HL-60 (cell line): Measurements from ENCODE around the gene S100B.

ENCODE experiments used
- DNase-seq, 2 experiments: peaks; one replicate each; pipeline ENCODE4 v3.0.0-alpha.2; 2010 to 2020; ENCODE audit warnings: low read depth in 1 of 2, low spot score in 1 of 2
- H3K27ac ChIP-seq: fragments of 250-450 bp; sonication (Bioruptor Pico); replicated peaks from 2 replicates; pipeline ENCODE4 v1.5.1; 2020; ENCODE audit warnings: mild to moderate bottlenecking, moderate library complexity
- H3K27me3 ChIP-seq: fragments of 250-450 bp; sonication (Bioruptor Pico); 2 replicates; pipeline ENCODE4 v1.5.1; 2021; ENCODE audit warnings: mild to moderate bottlenecking, moderate library complexity; ENCODE audit not compliant: insufficient read depth, poor library complexity, severe bottlenecking
- H3K4me3 ChIP-seq: replicated peaks from 2 replicates; pipeline ENCODE4 v1.5.1; 2011; ENCODE audit warnings: mild to moderate bottlenecking, control low read depth, low read length; ENCODE audit not compliant: insufficient read depth
- GABPA ChIP-seq: IDR thresholded peaks from 2 replicates; pipeline ENCODE4 v1.6.1; 2012; ENCODE audit warnings: low read depth
- POLR2AphosphoS5 ChIP-seq: IDR thresholded peaks from 2 replicates; pipeline ENCODE4 v1.6.1; 2012; ENCODE audit warnings: low read depth
- REST ChIP-seq: IDR thresholded peaks from 2 replicates; pipeline ENCODE4 v1.6.1; 2012; ENCODE audit warnings: low read depth; ENCODE audit not compliant: insufficient replicate concordance
- SPI1 ChIP-seq: IDR thresholded peaks from 2 replicates; pipeline ENCODE4 v1.6.1; 2012; ENCODE audit warnings: low read depth, mild to moderate bottlenecking, borderline replicate concordance
- TF ChIP-seq, protein P1 (sequence below): IDR thresholded peaks from one replicate; pipeline ENCODE4 v1.5.1; 2011; ENCODE audit warnings: low read length, control low read depth, inconsistent platforms; ENCODE audit not compliant: insufficient read depth

The S100B gene

GRCh38 chr21:46598581-46599572 is 6.0 kb downstream of the S100B start:
- H3K27me3 ChIP-seq, result no peaks in the 10 kb centered on the region
- no peak for TF ChIP-seq POLR2AphosphoS5
- no peak for TF ChIP-seq GABPA
- no peak for TF ChIP-seq REST
- TF ChIP-seq, protein P1, sequence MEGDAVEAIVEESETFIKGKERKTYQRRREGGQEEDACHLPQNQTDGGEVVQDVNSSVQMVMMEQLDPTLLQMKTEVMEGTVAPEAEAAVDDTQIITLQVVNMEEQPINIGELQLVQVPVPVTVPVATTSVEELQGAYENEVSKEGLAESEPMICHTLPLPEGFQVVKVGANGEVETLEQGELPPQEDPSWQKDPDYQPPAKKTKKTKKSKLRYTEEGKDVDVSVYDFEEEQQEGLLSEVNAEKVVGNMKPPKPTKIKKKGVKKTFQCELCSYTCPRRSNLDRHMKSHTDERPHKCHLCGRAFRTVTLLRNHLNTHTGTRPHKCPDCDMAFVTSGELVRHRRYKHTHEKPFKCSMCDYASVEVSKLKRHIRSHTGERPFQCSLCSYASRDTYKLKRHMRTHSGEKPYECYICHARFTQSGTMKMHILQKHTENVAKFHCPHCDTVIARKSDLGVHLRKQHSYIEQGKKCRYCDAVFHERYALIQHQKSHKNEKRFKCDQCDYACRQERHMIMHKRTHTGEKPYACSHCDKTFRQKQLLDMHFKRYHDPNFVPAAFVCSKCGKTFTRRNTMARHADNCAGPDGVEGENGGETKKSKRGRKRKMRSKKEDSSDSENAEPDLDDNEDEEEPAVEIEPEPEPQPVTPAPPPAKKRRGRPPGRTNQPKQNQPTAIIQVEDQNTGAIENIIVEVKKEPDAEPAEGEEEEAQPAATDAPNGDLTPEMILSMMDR, result no peak
- TF ChIP-seq SPI1, result no peak
- no peak overlapping the region for H3K4me3 ChIP-seq
- no peak overlapping the region for H3K27ac ChIP-seq
- no peak for DNase-seq

DNA sequence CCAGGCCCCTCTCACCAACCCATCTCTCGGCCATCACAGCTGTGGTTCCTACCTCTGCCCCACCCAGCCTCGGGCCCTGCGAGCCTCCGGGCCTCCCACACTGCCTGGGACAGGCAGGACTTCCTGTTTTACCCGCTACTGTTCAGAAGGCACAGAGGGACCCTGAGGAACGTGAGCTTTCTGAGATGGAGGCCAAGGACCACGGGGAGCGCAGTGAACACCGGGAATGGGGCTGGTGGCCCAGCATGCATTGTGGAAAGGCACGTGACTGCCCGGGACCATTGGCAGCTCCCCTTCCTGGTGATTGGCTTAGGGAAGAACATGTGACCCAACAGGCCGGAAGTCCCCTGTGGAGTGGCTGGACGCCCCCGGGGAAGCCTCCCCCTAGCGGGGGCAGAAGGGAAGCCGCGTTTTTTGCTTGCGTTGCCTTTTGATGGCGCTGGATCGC is 7.0 kb downstream of the S100B start:
- peak in 1 of 2 experiments; percentile 15 for DNase-seq
- no peak overlapping the region for H3K27ac ChIP-seq
- no peaks in the 10 kb centered on the region for H3K27me3 ChIP-seq
- no peak overlapping the region for H3K4me3 ChIP-seq
- TF ChIP-seq GABPA (no peak), POLR2AphosphoS5 (no peak), SPI1 (peak; percentile 49; the same call in 1 of the 2 replicates)

- TF ChIP-seq, protein P1, result no peak
- Histone ChIP-seq H3K27me3 (no peaks in the 10 kb centered on the region), H3K27ac (no peak overlapping the region), H3K4me3 (no peak overlapping the region)
- DNase-seq, result no peak
These were observed 7.9 kb downstream of the S100B start for GRCh38 chr21:46597031-46597430.

GRCh38 chr21:46596201-46596600 is 8.7 kb downstream of the S100B start:
- no peak for DNase-seq
- H3K27ac ChIP-seq, result no peak overlapping the region

More at GRCh38 chr21:46596201-46596600, 8.7 kb downstream of the S100B start:
- no peaks in the 10 kb centered on the region for H3K27me3 ChIP-seq
- TF ChIP-seq REST (no peak), POLR2AphosphoS5 (no peak), GABPA (no peak), SPI1 (no peak)
- TF ChIP-seq, protein P1, result no peak
- H3K4me3 ChIP-seq, result no peak overlapping the region
